ENCODE measurements around the gene ANKRD30A.
"Not testable (repeated sequence)": the region's sequence is repeated elsewhere in the genome, so short reads cannot be mapped to it uniquely, and the experiment has no call there.

ANKRD30A gene

GRCh38 chr10:37263304-37263703, 137.9 kb downstream of the ANKRD30A start:
- DNase-seq = no peak

GRCh38 chr10:37268266-37268665, 142.9 kb downstream of the ANKRD30A start:
- no peak for DNase-seq

GRCh38 chr10:37269554-37270256, 144.3 kb downstream of the ANKRD30A start:
- DNase-seq = no peak

GRCh38 chr10:37275216-37275777, 149.9 kb downstream of the ANKRD30A start:
- DNase-seq = no peak

GRCh38 chr10:37285063-37285462, 159.7 kb downstream of the ANKRD30A start:
- no peak for DNase-seq

- DNase-seq = no peak
Observed at GRCh38 chr10:37289833-37290464, 164.6 kb downstream of the ANKRD30A start.

- no peak for DNase-seq
Observed at GRCh38 chr10:37301271-37301670, 175.9 kb downstream of the ANKRD30A start.

GRCh38 chr10:37304036-37304435, 178.6 kb downstream of the ANKRD30A start:
- DNase-seq = no peak

- DNase-seq = no peak
Observed at GRCh38 chr10:37314350-37314749, 189.0 kb downstream of the ANKRD30A start.

GRCh38 chr10:37314862-37315261, 189.5 kb downstream of the ANKRD30A start:
- no peak for DNase-seq

GRCh38 chr10:37344413-37344812, 219.0 kb downstream of the ANKRD30A start:
- DNase-seq = no peak

GRCh38 chr10:37379991-37380390, 254.6 kb downstream of the ANKRD30A start:
- no peak for DNase-seq

GRCh38 chr10:37381271-37381670, 255.9 kb downstream of the ANKRD30A start:
- DNase-seq = no peak

GRCh38 chr10:37384923-37385322, 259.5 kb downstream of the ANKRD30A start:
- DNase-seq = no peak

GRCh38 chr10:37390926-37391325, 265.5 kb downstream of the ANKRD30A start:
- DNase-seq = no peak

- DNase-seq = not testable (repeated sequence)
Observed at GRCh38 chr10:37400774-37401173, 275.4 kb downstream of the ANKRD30A start.

GRCh38 chr10:37401225-37401624, 275.8 kb downstream of the ANKRD30A start:
- DNase-seq = no peak

GRCh38 chr10:37403776-37404175, 278.4 kb downstream of the ANKRD30A start:
- DNase-seq = no peak

Data from stimulated activated CD4-positive, alpha-beta T cell treated with anti-CD3 and anti-CD28 coated beads, Interleukin-4, amount 100 ng/mL, for 1 hour (primary cell).